B cell (primary cell): Measurements from ENCODE around the gene NR6A1. TPM values are rescaled to one million over a fixed set of nuclear protein-coding genes. Genes with fewer than 3 reads are reported as not detected.

Source experiments
- polyA plus RNA-seq: library from polyadenylated mRNA; depleted of rRNA; stranded (reverse); fragments of >200 nt; gene quantifications from 2 replicates; pipeline ENCODE4 v1.2.3, GENCODE V29; 2012
- small RNA-seq: library from RNA; depleted of rRNA; stranded (forward); fragments of <200 nt; gene quantifications from one replicate; pipeline ENCODE3, GENCODE V24; 2012; ENCODE audit warnings: low replicate concordance, low read depth; ENCODE audit not compliant: insufficient read length
- total RNA-seq, 2 donors: library from RNA; stranded (reverse); fragments of 120-200 nt in 1 of 2; gene quantifications; 1 replicate in 1 of 2; 2 replicates in 1 of 2; pipeline versions ENCODE4 v1.2.3 to v1.2.4, GENCODE V29; 2013 to 2022

NR6A1 gene
- total and polyA plus RNA-seq, 2 donors (not counting 1 experiment from before 2014, with no cell fraction given): 0.09 to 0.67 TPM

Small RNA genes lying within 50 kb of the gene (small RNA-seq; reads per million reads assigned to genes)
- gene MIR181A2 (15.6 reads per million, percentile 87 among the genes with 10 or more reads in this experiment), gene MIR181B2 (2.1 reads per million, percentile 17 among the genes with 10 or more reads in this experiment), gene RN7SL302P (not detected)

Other genes starting within 250 kb of the NR6A1 start
- 0.73 and 0.76 TPM in 2 replicates for gene OLFML2A, start 5.8 kb upstream of the NR6A1 start, total RNA-seq
- 0.88 and 1.2 TPM in 2 replicates for gene OLFML2A, start 5.8 kb upstream of the NR6A1 start, polyA plus RNA-seq
- not detected in 2 replicates for gene WDR38, start 82.1 kb upstream of the NR6A1 start, total RNA-seq
- gene WDR38, start 82.1 kb upstream of the NR6A1 start, polyA plus RNA-seq: not detected in 2 replicates
- gene RPL35, start 90.6 kb upstream of the NR6A1 start, total RNA-seq: 1,533 and 1,609 TPM in 2 replicates
- gene RPL35, start 90.6 kb upstream of the NR6A1 start, polyA plus RNA-seq: 3,483 and 3,858 TPM in 2 replicates
- gene ARPC5L, start 90.8 kb upstream of the NR6A1 start, total RNA-seq: 37.3 and 41.2 TPM in 2 replicates
- gene ARPC5L, start 90.8 kb upstream of the NR6A1 start, polyA plus RNA-seq: 66.3 and 155 TPM in 2 replicates
- 24.6 and 26.2 TPM in 2 replicates for gene GOLGA1, start 169.8 kb upstream of the NR6A1 start, total RNA-seq
- 13.4 and 18.3 TPM in 2 replicates for gene GOLGA1, start 169.8 kb upstream of the NR6A1 start, polyA plus RNA-seq